ENCODE results near the gene VWCE. TPM values are rescaled to one million over a fixed set of nuclear protein-coding genes. Genes with fewer than 3 reads are reported as not detected.

Gene VWCE, protein sequence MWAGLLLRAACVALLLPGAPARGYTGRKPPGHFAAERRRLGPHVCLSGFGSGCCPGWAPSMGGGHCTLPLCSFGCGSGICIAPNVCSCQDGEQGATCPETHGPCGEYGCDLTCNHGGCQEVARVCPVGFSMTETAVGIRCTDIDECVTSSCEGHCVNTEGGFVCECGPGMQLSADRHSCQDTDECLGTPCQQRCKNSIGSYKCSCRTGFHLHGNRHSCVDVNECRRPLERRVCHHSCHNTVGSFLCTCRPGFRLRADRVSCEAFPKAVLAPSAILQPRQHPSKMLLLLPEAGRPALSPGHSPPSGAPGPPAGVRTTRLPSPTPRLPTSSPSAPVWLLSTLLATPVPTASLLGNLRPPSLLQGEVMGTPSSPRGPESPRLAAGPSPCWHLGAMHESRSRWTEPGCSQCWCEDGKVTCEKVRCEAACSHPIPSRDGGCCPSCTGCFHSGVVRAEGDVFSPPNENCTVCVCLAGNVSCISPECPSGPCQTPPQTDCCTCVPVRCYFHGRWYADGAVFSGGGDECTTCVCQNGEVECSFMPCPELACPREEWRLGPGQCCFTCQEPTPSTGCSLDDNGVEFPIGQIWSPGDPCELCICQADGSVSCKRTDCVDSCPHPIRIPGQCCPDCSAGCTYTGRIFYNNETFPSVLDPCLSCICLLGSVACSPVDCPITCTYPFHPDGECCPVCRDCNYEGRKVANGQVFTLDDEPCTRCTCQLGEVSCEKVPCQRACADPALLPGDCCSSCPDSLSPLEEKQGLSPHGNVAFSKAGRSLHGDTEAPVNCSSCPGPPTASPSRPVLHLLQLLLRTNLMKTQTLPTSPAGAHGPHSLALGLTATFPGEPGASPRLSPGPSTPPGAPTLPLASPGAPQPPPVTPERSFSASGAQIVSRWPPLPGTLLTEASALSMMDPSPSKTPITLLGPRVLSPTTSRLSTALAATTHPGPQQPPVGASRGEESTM
- 1 to 10 TPM in 2 of 4 donors, under 1 TPM in 2; 0.84 to 1.4 (median 1.1) TPM for total RNA-seq
- polyA plus RNA-seq: under 1 TPM; 0.23 to 0.57 (median 0.43) TPM
- long read RNA-seq, donor 1, partial matches to known transcripts: 0 of 1 reads
- long read RNA-seq, donor 1, other reads (novel, unspliced or antisense): 1 of 1 reads
- long read RNA-seq, donor 2: 0 reads

DNA sequence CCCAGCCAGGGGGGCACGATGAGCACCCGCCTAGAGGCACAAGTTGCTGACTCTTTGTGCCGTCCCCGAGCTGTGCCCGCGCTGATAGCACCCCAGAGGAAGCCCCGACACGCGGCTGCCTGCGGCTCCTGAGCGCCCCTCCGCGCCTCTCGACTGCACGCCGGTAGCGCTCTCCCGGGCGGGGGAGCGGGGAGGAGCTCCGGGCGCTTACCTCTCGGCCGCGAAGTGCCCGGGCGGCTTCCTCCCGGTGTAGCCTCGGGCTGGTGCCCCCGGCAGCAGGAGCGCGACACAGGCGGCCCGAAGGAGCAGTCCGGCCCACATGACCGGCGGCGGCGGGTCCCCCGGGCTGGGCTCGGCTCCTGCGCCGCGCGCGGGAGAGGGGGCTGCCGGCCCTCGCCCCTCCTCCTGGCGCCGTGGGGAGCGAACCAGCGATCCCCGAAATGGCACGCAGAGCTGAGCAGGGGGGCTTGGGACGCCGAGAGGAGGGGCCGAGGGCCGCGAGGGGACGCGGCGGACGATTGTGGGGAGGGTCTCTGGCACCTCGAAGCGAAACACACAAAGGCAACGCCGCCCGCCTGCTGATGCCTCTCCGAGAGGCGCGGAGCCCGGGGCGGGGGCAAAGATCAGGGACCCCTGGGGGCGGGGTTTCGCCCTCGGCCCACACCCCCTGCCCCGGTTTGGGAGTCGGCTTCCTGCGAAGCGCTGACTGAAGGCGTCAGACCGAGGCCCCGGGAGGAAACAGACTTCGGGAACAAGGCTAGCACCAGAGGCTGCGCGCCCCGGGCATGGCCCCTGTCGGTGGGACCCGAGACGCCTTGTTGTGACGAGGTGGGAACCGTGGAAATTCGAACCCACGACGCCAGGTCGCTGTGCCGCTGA, at the start of gene VWCE:
Gene VWCE (minus strand): TSS at position 600 of the 879 bp plus-strand sequence. CDS start 279 bp downstream, at position 321.
- DNase-seq (peak; percentile 58 to 69), ATAC-seq (peak; percentile 62 to 76 (median 73))
- Histone ChIP-seq H3K4me1 (peaks cover 16% of the 10 kb centered on the region), H3K4me3 (peak within 1 kb of the TSS; percentile 69), H3K27ac (no peak within 1 kb of the TSS), H3K36me3 (ENCODE audit: insufficient read depth in 1 of 2, low read depth in 1 of 2) (peaks cover 9 to 33% of the 10 kb centered on the region in 2 donors), H3K27me3 (ENCODE audit: insufficient read depth in 3 of 3, low read length in 2 of 3) (peaks cover 0 to 21% (median 0%) of the 10 kb centered on the region in 3 donors), H3K9me3 (no peaks in the 10 kb centered on the region)
- WGBS, 3 donors: 2 to 3% (median 2%) methylated on average over 67 to 97 of the region's 97 CpGs
- intact Hi-C loops (cut with DNase I): no loop called here
- TF ChIP-seq, protein P1, sequence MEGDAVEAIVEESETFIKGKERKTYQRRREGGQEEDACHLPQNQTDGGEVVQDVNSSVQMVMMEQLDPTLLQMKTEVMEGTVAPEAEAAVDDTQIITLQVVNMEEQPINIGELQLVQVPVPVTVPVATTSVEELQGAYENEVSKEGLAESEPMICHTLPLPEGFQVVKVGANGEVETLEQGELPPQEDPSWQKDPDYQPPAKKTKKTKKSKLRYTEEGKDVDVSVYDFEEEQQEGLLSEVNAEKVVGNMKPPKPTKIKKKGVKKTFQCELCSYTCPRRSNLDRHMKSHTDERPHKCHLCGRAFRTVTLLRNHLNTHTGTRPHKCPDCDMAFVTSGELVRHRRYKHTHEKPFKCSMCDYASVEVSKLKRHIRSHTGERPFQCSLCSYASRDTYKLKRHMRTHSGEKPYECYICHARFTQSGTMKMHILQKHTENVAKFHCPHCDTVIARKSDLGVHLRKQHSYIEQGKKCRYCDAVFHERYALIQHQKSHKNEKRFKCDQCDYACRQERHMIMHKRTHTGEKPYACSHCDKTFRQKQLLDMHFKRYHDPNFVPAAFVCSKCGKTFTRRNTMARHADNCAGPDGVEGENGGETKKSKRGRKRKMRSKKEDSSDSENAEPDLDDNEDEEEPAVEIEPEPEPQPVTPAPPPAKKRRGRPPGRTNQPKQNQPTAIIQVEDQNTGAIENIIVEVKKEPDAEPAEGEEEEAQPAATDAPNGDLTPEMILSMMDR (IDR thresholded peaks at IDR 0.05): peak; percentile 6

DNA sequence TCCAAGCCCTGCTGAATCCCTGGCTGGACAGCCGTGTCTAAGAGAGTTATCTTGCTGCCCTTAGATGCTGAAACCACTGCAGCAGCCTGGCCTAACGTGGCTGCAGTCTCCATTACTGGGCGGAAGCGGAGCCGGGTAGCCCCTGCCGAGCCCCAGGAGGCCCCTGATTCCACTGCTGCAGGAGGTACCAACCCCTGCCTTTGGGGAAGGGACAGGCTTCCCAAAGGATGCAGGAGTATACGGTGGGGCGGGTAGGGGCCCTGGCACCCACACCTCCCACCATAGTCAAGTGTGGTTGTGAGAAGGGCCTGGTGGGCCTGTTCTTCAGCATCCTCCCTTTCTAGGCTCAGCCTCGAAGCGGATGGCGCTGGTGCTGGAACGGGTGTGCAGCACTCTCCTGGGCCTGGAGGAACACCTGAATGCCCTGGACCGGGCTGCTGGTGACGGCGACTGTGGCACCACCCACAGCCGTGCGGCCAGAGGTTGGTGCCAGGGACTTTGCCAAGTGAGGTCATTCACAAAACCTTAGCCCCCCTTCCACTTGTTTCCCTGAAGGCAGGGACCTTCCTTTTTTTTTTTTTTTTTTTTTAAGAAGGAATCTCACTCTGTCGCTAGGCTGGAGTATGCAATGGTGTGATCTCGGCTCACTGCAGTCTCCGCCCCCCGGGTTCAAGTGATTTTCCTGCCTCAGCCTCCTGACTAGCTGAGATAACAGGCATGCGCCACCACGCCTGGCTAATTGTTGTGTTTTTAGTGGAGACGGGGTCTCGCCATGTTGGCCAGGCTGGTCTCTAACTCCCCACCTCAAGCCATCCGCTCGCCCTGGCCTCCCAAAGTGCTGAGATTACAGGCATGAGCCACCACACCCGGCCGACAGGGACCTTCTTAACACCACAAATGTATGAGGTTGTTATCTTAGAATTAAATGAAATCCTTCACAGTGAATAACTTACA, 49.0 kb upstream of the VWCE start:
- H3K36me3 ChIP-seq (ENCODE audit: insufficient read depth in 1 of 2, low read depth in 1 of 2): peaks cover 0 to 69% of the 10 kb centered on the region in 2 donors
- intact Hi-C loops (cut with DNase I): no loop called here
- WGBS, 3 donors: 88 to 95% (median 88%) methylated on average over 27 to 29 of the region's 29 CpGs
- no peaks in the 10 kb centered on the region for H3K9me3 ChIP-seq
- no peak for DNase-seq
- no peak for ATAC-seq
- TF ChIP-seq, protein P1 (IDR thresholded peaks at IDR 0.05): no peak
- H3K27me3 ChIP-seq (ENCODE audit: insufficient read depth in 3 of 3, low read length in 2 of 3): no peaks in the 10 kb centered on the region
- H3K4me1 ChIP-seq: no peaks in the 10 kb centered on the region
- no peak overlapping the region for H3K4me3 ChIP-seq
- no peak overlapping the region for H3K27ac ChIP-seq

DNA sequence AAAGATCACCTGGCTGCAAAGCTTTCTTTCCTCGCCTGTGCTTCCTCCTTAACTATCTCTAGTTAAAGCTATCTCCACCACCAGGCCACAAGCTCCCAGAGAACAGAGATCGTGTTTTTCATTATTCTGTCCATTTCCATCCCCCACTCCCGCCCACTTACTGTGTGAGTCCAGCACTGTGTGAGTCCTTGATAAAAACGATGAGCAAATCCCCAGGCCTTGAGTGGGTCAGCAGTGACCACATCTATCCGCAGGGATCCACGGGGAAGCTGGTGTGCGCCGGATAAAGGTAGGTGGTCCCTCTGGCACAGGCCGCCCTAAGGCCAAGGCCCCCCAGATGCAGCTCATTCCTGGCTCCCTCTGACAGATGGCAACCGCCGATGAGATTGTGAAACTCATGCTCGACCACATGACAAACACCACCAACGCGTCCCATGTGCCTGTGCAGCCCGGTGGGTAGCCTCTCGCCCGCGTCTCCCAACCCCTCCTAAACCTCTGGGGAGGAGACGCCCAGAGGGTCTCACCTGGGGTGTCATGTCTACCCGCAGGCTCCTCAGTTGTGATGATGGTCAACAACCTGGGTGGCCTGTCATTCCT, 47.2 kb upstream of the VWCE start:
- no peak for DNase-seq
- ATAC-seq: no peak
- no peaks in the 10 kb centered on the region for H3K9me3 ChIP-seq
- intact Hi-C loops (cut with DNase I): no loop called here
- H3K27ac ChIP-seq: no peak overlapping the region
- peaks cover 0 to 60% of the 10 kb centered on the region in 2 donors for H3K36me3 ChIP-seq (ENCODE audit: insufficient read depth in 1 of 2, low read depth in 1 of 2)
- no peak overlapping the region for H3K4me3 ChIP-seq
- WGBS, 3 donors: 89 to 93% (median 91%) methylated on average over 20 of the region's 20 CpGs
- TF ChIP-seq, protein P1 (IDR thresholded peaks at IDR 0.05): no peak
- no peaks in the 10 kb centered on the region for H3K27me3 ChIP-seq (ENCODE audit: insufficient read depth in 3 of 3, low read length in 2 of 3)
- no peaks in the 10 kb centered on the region for H3K4me1 ChIP-seq

Data from psoas muscle (tissue), 8 donors.